Left ventricle myocardium inferior (tissue), 1 donor: Measurements from ENCODE around the gene NRAP. TPM values are rescaled to one million over a fixed set of nuclear protein-coding genes. Genes with fewer than 3 reads are reported as not detected.

Experiments
- DNase-seq: peaks from one replicate; pipeline ENCODE4 v3.0.0-alpha.2; 2020
- H3K27ac ChIP-seq: fragments of 200-600 bp; replicated peaks from 2 replicates; pipeline ENCODE4 v1.8.0; 2021
- H3K27me3 ChIP-seq: fragments of 200-600 bp; 2 replicates; pipeline ENCODE4 v1.8.0; 2021; ENCODE audit warnings: low read depth
- H3K36me3 ChIP-seq: fragments of 200-600 bp; 2 replicates; pipeline ENCODE4 v1.8.0; 2021
- H3K4me1 ChIP-seq: fragments of 200-600 bp; 2 replicates; pipeline ENCODE4 v1.8.0; 2021
- H3K4me3 ChIP-seq: fragments of 200-600 bp; 2 replicates; pipeline ENCODE4 v1.8.0; 2021; ENCODE audit warnings: mild to moderate bottlenecking, moderate library complexity
- H3K9me3 ChIP-seq: fragments of 200-600 bp; replicated peaks from 2 replicates; pipeline ENCODE4 v1.8.0; 2021
- CTCF ChIP-seq: fragments of 200-600 bp; IDR thresholded peaks from 2 replicates; pipeline ENCODE4 v1.8.0; 2021; ENCODE audit warnings: antibody characterized with exemption, mild to moderate bottlenecking, borderline replicate concordance
- intact Hi-C: fragments of 100-400 bp; cut with micrococcal nuclease; formaldehyde crosslinking; loops from one replicate; pipeline ENCODE4 v1.11.0; 2022
- total RNA-seq: library from RNA; stranded (reverse); fragmentation: NEBNext Ultra II Directional; extraction: Animal tissue kit (Norgen Biotek cat#: 25700); gene quantifications from one replicate; pipeline ENCODE4 v1.2.1, GENCODE V29; 2021
- donor health status: DM: no; HTN: yes; CAD: no; lungs with severe emphysema.

The NRAP gene
- total RNA-seq, 1 donor from 2014 or later = 1,025 TPM

DNA sequence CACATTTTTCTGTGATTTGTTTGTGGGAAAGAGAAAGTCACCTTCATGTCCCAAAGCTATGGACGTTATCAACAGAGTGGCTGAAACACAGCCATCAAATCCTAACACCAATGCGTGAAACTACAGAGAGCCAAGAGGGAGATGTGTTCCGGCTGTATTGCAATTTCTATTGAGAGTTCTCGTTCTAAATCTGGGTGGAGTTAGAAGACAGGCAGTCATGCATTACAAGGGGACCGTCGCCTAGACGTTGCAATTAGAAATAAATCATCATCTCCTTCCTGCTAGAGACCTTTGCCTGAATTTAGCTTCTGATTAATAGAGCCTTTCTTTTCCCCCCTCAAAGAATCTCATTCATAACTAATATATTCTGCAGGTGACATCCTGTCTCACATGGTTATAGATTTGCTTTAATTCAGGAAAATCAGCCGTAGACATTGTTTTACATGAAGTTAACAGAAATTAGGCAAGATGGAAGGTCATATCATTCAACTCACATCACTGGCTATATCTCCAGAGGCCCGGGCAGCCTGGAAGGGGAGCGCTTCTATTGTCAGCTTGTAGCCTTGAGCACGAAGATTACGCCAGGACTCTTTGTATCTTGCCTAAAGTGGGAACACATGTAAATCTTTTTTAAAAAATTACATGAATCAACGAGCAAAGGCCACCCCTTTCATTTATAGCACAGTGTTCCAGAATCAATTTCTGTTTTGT lies 58.4 kb downstream of the NRAP start:
- H3K27ac ChIP-seq = peak overlapping the region; percentile 73
- no peak for TF ChIP-seq CTCF
- no peak overlapping the region for H3K4me3 ChIP-seq
- H3K9me3 ChIP-seq = no peaks in the 10 kb centered on the region
- H3K36me3 ChIP-seq = peaks cover 56% of the 10 kb centered on the region
- intact Hi-C loops = no loop called here
- DNase-seq = no peak
- H3K4me1 ChIP-seq = peaks cover 47% of the 10 kb centered on the region
- no peaks in the 10 kb centered on the region for H3K27me3 ChIP-seq

DNA sequence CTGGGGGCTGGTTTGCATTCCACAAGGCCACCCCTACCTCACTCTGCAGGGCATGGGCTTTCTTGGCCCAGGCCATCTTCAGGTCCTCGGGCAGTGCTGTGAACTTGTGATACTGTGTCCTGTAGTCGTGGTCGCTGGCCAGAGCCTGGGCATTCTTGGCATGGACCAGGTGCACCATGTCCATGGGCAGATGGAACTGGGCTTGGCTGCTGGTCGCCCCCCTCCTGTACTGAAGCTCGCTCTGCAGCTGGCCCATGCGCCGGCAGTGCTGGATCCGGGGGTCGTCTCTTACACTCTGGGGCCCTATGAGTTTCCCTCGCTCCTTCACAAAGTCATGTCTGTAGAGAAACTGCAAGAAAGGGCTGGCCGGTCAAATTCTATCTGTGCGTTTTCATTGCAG lies 59.3 kb downstream of the NRAP start:
- no peaks in the 10 kb centered on the region for H3K9me3 ChIP-seq
- TF ChIP-seq CTCF = no peak
- H3K27ac ChIP-seq = peak overlapping the region; percentile 73
- intact Hi-C loops = no loop called here
- peaks cover 46% of the 10 kb centered on the region for H3K4me1 ChIP-seq
- H3K36me3 ChIP-seq = peaks cover 51% of the 10 kb centered on the region
- no peak overlapping the region for H3K4me3 ChIP-seq
- H3K27me3 ChIP-seq = no peaks in the 10 kb centered on the region
- DNase-seq = no peak

DNA sequence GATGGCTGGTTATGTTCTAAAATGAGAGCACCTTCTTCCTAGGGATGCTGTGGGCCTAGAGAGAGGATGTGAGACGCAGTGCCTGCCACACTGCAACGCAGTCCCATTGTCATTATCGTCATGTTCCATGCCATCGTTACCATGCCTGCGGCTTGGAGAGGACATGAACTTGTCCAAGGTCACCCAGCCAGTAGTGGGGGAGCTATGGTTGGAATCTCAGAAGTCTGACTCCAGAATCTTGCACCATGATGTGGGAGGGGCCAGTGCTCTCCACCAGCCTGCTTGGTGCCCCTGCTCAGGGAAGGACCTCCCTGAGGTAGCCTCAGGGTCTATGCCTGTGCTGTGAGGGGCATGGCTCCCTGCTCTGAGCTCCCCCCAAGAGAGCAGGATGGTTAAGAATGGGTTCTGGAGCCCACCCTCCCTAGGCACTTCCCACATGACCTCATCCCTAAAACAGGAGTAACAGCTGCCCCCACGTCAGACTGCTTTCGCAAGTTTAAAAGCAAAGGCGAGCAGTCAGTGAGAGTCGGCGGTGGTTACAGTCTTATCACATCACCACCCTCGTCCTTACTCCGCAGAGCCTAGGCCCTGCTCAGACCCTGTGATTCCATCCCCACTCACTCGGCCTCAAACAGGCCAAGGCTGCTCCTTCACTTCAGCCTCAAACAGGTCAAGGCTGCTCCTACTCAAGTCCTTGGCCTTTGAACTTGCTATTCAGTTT lies 60.6 kb downstream of the NRAP start:
- Histone ChIP-seq H3K27me3 (no peaks in the 10 kb centered on the region), H3K9me3 (no peaks in the 10 kb centered on the region), H3K27ac (peak overlapping the region; percentile 73), H3K36me3 (peaks cover 45% of the 10 kb centered on the region), H3K4me1 (peaks cover 46% of the 10 kb centered on the region), H3K4me3 (no peak overlapping the region)
- DNase-seq = no peak
- no peak for TF ChIP-seq CTCF
- intact Hi-C loops = no loop called here

DNA sequence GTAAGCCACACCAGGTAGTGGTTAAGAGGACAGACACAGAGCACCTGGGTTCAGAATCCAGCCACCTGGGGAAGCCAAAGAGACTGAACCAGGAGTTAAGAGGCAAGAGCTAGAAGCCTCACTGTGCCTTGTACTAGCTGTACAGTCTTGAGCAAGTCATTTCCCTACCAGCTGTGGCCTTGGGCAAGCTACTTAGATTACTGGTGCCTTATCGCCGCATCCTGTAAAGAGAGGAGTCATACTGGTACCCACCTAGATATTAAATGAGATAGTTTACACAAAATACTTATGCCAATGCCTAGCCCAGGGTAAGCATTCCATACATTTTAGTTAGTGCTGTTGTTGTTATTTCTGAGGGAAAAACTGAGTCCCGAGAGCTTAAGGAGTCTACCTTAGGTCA lies 63.3 kb downstream of the NRAP start:
- Histone ChIP-seq H3K4me3 (no peak overlapping the region), H3K36me3 (peaks cover 61% of the 10 kb centered on the region), H3K27me3 (no peaks in the 10 kb centered on the region), H3K27ac (no peak overlapping the region), H3K9me3 (no peaks in the 10 kb centered on the region), H3K4me1 (peaks cover 26% of the 10 kb centered on the region)
- TF ChIP-seq CTCF = no peak
- no peak for DNase-seq
- intact Hi-C loops = no loop called here

DNA sequence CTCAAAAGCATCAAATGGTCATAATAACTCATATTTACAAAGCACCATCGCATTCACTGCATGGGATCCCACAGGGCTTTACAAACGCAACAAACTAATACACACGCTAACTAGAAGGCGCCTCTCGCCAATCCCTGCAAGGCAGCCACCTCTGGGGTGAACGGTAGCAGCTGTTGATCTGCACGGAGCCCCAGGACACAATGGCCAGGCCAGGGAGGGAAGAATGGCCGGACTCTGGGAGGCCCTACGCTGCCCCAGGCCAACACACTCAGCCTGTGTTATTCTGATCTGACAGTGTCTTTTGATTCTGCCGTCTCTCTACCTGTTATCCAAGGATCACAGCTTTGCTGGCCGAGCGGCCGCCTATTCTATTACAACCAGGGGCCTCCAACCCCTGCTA lies 69.2 kb downstream of the NRAP start:
- no peak for TF ChIP-seq CTCF
- Histone ChIP-seq H3K27me3 (no peaks in the 10 kb centered on the region), H3K27ac (no peak overlapping the region), H3K4me3 (no peak overlapping the region), H3K36me3 (peaks cover 72% of the 10 kb centered on the region), H3K9me3 (no peaks in the 10 kb centered on the region), H3K4me1 (no peaks in the 10 kb centered on the region)
- no peak for DNase-seq
- intact Hi-C loops = no loop called here
